HFFc6 (cell line): ENCODE measurements around the gene FAIM2. TPM values are rescaled to one million over a fixed set of nuclear protein-coding genes. Genes with fewer than 3 reads are reported as not detected.

ENCODE experiments used
- DNase-seq: peaks from one replicate; pipeline ENCODE4 v3.0.0-alpha.2; 2018
- H3K27ac Mint-ChIP-seq: 2 replicates; pipeline ENCODE4 v1.8.0; 2020; ENCODE audit warnings: mild to moderate bottlenecking, mixed read lengths
- H3K27me3 Mint-ChIP-seq: 2 replicates; pipeline ENCODE4 v1.8.0; 2021; ENCODE audit warnings: mild to moderate bottlenecking, moderate library complexity, mixed read lengths; ENCODE audit not compliant: insufficient read depth
- H3K36me3 Mint-ChIP-seq: 2 replicates; pipeline ENCODE4 v1.8.0; 2021; ENCODE audit warnings: low read depth, mixed read lengths
- H3K4me1 Mint-ChIP-seq: 2 replicates; pipeline ENCODE4 v1.8.0; 2020; ENCODE audit warnings: low read depth, mixed read lengths
- H3K4me3 Mint-ChIP-seq: 2 replicates; pipeline ENCODE4 v1.8.0; 2020; ENCODE audit warnings: mild to moderate bottlenecking, moderate library complexity, mixed read lengths
- H3K9me3 Mint-ChIP-seq: 2 replicates; pipeline ENCODE4 v1.8.0; 2020; ENCODE audit warnings: mild to moderate bottlenecking, mixed read lengths
- total RNA-seq, 6 experiments: library from RNA; stranded (reverse); fragmentation: NEBNext Ultra II Directional; extraction: Animal tissue kit (Norgen Biotek cat#: 25700); gene quantifications; 2 replicates in 1 of 6; 3 replicates in 5 of 6; pipeline ENCODE4 v1.2.3, GENCODE V29; 2021
- TF ChIP-seq, protein P1 (sequence below): fragments of 200-600 bp; sonication (generic); IDR thresholded peaks from 2 replicates; pipeline ENCODE4 v1.5.0; 2021; ENCODE audit warnings: antibody characterized with exemption, mild to moderate bottlenecking

The FAIM2 gene
- total RNA-seq, 6 experiments from 2014 or later: 0.24 to 1.1 (median 1.1) TPM

DNA sequence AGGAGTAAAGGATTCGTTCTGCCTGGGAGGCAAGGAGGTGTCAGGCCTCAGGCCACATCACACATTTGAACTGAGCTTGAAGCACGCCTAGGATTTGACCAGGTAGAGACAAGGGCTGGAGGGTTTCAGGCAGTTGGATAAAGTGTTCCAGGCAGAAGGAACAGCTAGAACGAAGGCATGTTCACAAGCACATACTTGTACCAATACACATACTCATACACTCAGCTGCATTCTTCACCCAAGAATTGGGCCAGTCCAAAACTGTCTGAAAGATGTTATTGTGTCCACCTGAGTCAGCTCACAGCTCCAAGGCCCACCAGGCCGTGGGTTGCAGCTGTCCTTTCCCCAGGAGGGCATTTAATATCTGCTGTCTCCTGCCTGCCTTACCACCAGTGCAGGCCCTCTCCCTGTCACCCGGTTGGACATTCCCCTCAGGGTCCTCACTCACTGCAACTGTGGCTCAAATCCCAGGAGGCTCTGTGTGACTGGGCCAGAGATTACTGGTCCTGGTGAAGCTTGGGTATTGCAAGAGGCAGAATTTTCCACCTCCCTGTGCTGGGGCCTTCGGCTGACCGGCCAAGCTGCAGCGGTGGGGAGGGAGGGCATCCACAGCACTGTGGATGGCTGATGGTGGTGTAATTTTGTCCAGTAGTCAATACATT, 34.1 kb upstream of the FAIM2 start:
- DNase-seq: no peak
- Mint-ChIP-seq H3K4me3 (no peak overlapping the region), H3K9me3 (no peaks in the 10 kb centered on the region), H3K4me1 (peaks cover 5% of the 10 kb centered on the region; the same call in 1 of the 2 replicates), H3K27me3 (peaks cover 4% of the 10 kb centered on the region), H3K27ac (no peak overlapping the region), H3K36me3 (no peaks in the 10 kb centered on the region)
- TF ChIP-seq, protein P1, sequence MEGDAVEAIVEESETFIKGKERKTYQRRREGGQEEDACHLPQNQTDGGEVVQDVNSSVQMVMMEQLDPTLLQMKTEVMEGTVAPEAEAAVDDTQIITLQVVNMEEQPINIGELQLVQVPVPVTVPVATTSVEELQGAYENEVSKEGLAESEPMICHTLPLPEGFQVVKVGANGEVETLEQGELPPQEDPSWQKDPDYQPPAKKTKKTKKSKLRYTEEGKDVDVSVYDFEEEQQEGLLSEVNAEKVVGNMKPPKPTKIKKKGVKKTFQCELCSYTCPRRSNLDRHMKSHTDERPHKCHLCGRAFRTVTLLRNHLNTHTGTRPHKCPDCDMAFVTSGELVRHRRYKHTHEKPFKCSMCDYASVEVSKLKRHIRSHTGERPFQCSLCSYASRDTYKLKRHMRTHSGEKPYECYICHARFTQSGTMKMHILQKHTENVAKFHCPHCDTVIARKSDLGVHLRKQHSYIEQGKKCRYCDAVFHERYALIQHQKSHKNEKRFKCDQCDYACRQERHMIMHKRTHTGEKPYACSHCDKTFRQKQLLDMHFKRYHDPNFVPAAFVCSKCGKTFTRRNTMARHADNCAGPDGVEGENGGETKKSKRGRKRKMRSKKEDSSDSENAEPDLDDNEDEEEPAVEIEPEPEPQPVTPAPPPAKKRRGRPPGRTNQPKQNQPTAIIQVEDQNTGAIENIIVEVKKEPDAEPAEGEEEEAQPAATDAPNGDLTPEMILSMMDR: no peak

GRCh38 chr12:49936925-49937324, 33.2 kb upstream of the FAIM2 start:
- TF ChIP-seq, protein P1: no peak
- Mint-ChIP-seq H3K9me3 (no peaks in the 10 kb centered on the region), H3K27ac (no peak overlapping the region), H3K27me3 (peaks cover 4% of the 10 kb centered on the region), H3K4me1 (peaks cover 5% of the 10 kb centered on the region; the same call in 1 of the 2 replicates), H3K4me3 (no peak overlapping the region), H3K36me3 (no peaks in the 10 kb centered on the region)
- DNase-seq: no peak

- Mint-ChIP-seq H3K4me1 (peaks cover 26% of the 10 kb centered on the region), H3K27ac (no peak overlapping the region), H3K36me3 (no peaks in the 10 kb centered on the region), H3K9me3 (no peaks in the 10 kb centered on the region), H3K27me3 (peaks cover 5% of the 10 kb centered on the region), H3K4me3 (no peak overlapping the region)
- TF ChIP-seq, protein P1: no peak
- no peak for DNase-seq
Measured at GRCh38 chr12:49934505-49934904, 30.8 kb upstream of the FAIM2 start.

DNA sequence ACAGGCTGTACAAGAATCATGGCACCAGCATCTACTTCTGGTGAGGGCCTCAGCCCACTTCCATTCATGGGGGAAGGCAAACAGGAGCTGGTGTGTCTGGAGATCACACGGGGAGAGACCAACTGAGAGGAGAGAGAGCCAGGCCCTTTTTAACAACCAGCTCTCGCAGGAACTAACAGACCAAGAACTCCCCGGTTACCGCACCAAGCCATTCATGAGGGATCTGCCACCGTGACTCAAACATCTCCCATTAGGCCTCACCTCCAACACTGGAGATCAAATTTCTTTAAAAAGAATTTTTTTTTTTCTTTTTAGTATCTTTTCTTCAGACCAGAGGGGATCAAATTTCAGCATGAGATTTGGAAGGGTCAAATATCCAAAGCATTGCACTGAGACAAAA, 30.1 kb upstream of the FAIM2 start:
- DNase-seq: no peak
- Mint-ChIP-seq H3K4me3 (no peak overlapping the region), H3K27me3 (peaks cover 5% of the 10 kb centered on the region), H3K9me3 (no peaks in the 10 kb centered on the region), H3K27ac (no peak overlapping the region), H3K36me3 (no peaks in the 10 kb centered on the region), H3K4me1 (peaks cover 26% of the 10 kb centered on the region)
- TF ChIP-seq, protein P1: no peak

- H3K36me3 Mint-ChIP-seq: no peaks in the 10 kb centered on the region
- TF ChIP-seq, protein P1: no peak
- no peak overlapping the region for H3K27ac Mint-ChIP-seq
- no peaks in the 10 kb centered on the region for H3K9me3 Mint-ChIP-seq
- H3K4me1 Mint-ChIP-seq: peaks cover 26% of the 10 kb centered on the region
- no peak for DNase-seq
- no peak overlapping the region for H3K4me3 Mint-ChIP-seq
- peaks cover 7% of the 10 kb centered on the region for H3K27me3 Mint-ChIP-seq
Measured at GRCh38 chr12:49932533-49933130, 28.9 kb upstream of the FAIM2 start.
